GM12864 (cell line): ENCODE data around the gene USP47.

Experiments used
- DNase-seq: peaks from one replicate; pipeline ENCODE4 v3.0.0-alpha.2; 2011; ENCODE audit warnings: low read depth
- H3K4me3 ChIP-seq: 2 replicates; pipeline ENCODE4 v1.5.1; 2011; ENCODE audit warnings: mild to moderate bottlenecking, low read depth, low read length, control low read depth
- CTCF ChIP-seq: IDR thresholded peaks from 2 replicates; pipeline ENCODE4 v1.5.1; 2011; ENCODE audit warnings: low read depth, mild to moderate bottlenecking, moderate library complexity, low read length, control low read depth, inconsistent platforms; ENCODE audit errors: missing control alignments

USP47 gene

GRCh38 chr11:11983427-11983826 is 141.7 kb downstream of the USP47 start:
- TF ChIP-seq CTCF, result no peak
- DNase-seq, result no peak
- no peak overlapping the region for H3K4me3 ChIP-seq

GRCh38 chr11:11984563-11984962 is 142.8 kb downstream of the USP47 start:
- TF ChIP-seq CTCF, result no peak
- no peak overlapping the region for H3K4me3 ChIP-seq
- DNase-seq, result no peak

GRCh38 chr11:11985016-11985715 is 143.4 kb downstream of the USP47 start:
- DNase-seq, result no peak
- no peak for TF ChIP-seq CTCF
- no peak overlapping the region for H3K4me3 ChIP-seq

GRCh38 chr11:11985954-11986949 is 144.5 kb downstream of the USP47 start:
- TF ChIP-seq CTCF, result no peak
- H3K4me3 ChIP-seq, result no peak overlapping the region
- DNase-seq, result no peak

- peak; percentile 45 for TF ChIP-seq CTCF
- H3K4me3 ChIP-seq, result no peak overlapping the region
- no peak for DNase-seq
Observed at GRCh38 chr11:11987503-11988022, 145.8 kb downstream of the USP47 start.

- no peak for TF ChIP-seq CTCF
- DNase-seq, result no peak
- no peak overlapping the region for H3K4me3 ChIP-seq
Observed at GRCh38 chr11:11988099-11988651, 146.4 kb downstream of the USP47 start.
